SIG-M5 treated with dmso at 0.1 percent for 504 hours (cell line): ENCODE measurements around the gene NUDT14.
A peak's percentile ranks its signal among the peaks of the same experiment; 100 is the strongest.

Experiments
- DNase-seq: peaks from one replicate; lab custom pipeline; 2025; ENCODE audit not compliant: unreplicated experiment; lab: John Stamatoyannopoulos, UW

The NUDT14 gene

GRCh38 chr14:105199093-105199492, 18.0 kb upstream of the NUDT14 start:
- DNase-seq = no peak

- no peak for DNase-seq
Measured at GRCh38 chr14:105198588-105198987, 17.5 kb upstream of the NUDT14 start.

GRCh38 chr14:105197211-105197641, 16.1 kb upstream of the NUDT14 start:
- DNase-seq = peak; percentile 23

- DNase-seq = no peak
Measured at GRCh38 chr14:105196265-105196960, 15.3 kb upstream of the NUDT14 start.

GRCh38 chr14:105195522-105196264, 14.6 kb upstream of the NUDT14 start:
- no peak for DNase-seq

- no peak for DNase-seq
Measured at GRCh38 chr14:105195051-105195450, 13.9 kb upstream of the NUDT14 start.

- DNase-seq = no peak
Measured at GRCh38 chr14:105193916-105194782, 13.0 kb upstream of the NUDT14 start.

GRCh38 chr14:105192866-105193731, 12.0 kb upstream of the NUDT14 start:
- DNase-seq = peak; percentile 31

- DNase-seq = no peak
Measured at GRCh38 chr14:105187935-105188524, 6.9 kb upstream of the NUDT14 start.

- no peak for DNase-seq
Measured at GRCh38 chr14:105187116-105187515, 6.0 kb upstream of the NUDT14 start.

- no peak for DNase-seq
Measured at GRCh38 chr14:105185973-105186372, 4.9 kb upstream of the NUDT14 start.

GRCh38 chr14:105185001-105185400, 3.9 kb upstream of the NUDT14 start:
- no peak for DNase-seq

GRCh38 chr14:105184461-105184860, 3.3 kb upstream of the NUDT14 start:
- no peak for DNase-seq

- no peak for DNase-seq
Measured at GRCh38 chr14:105182296-105183020, 1.3 kb upstream of the NUDT14 start.

GRCh38 chr14:105181549-105182295, 610 bp upstream of the NUDT14 start:
- DNase-seq = no peak

- DNase-seq = no peak
Measured at GRCh38 chr14:105179191-105179590, 1.9 kb downstream of the NUDT14 start.

- no peak for DNase-seq
Measured at GRCh38 chr14:105178868-105179140, 2.3 kb downstream of the NUDT14 start.

- DNase-seq = no peak
Measured at GRCh38 chr14:105178069-105178867, 2.8 kb downstream of the NUDT14 start.
